HG03025 (cell line): Measurements from ENCODE around the gene COL10A1.

Experiments used
- ATAC-seq: cut with Tn5 transposase; IDR thresholded peaks from one replicate; pipeline ENCODE4 v1.9.1; 2021; ENCODE audit warnings: mild to moderate bottlenecking, moderate library complexity; ENCODE audit not compliant: unreplicated experiment, low FRiP score

Gene COL10A1

DNA sequence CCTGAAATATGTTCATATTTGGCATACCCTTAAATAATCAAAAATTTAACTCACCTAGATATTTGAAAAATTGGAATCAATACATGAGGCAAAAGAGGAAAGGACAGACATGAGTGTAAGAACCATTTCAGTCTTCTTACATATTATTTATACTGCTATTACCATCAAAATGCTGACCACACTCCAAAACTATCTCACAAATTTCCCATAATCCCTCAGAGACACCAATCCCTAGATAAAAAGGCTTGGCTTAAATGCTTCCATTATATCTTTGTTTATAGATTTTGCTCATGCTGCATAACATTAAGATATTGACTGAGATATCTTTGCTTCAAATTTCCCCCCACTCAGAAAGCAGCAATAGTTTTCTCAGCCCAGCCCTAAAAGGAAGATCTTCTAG is 37.0 kb downstream of the COL10A1 start:
- no peak for ATAC-seq

DNA sequence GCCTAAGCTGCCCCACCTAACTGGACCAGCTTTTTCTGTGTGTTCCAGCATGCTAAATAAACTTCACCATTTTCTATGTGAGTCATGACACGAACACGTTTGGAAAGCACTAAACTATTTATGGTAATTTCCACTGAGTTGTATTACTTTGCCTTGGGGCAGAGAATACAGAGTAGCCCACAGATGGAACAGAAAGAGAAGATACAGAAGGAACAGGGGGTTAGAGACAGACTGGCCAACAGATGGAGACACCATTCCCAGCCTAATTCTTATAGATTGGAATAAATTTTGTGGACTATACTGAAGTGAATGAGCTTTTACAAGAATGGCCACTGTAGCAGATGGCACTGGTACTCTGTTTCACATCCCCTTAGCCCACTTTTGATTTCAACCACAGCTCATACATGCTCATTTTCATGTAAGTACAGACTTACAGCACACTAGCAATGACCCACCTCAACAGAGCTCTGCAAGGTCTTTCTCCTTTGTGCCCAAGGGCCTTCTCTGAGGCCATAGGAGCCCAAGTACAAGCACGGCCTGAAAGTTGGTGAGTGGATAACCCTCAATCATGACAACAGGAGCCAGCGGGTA is 38.4 kb downstream of the COL10A1 start:
- ATAC-seq: peak; percentile 99

DNA sequence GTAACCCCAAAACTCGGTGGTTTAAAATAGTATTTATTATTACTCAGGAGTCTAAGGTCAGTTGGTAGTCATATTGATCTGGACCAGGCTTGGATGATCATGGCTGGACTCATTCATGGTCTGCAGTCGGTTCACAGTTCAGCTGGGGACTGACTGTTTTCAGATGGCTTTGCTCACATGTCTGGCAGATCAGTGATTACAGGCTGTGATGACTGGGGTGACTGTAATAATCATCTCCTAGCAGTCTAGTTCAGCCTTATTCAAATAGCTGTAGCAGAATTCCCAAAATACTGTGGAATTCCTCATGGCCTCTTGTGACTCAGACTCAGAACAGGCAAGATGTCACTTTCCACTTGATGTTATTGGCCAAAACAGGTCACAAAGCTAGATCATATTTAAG is 41.6 kb downstream of the COL10A1 start:
- ATAC-seq: no peak

DNA sequence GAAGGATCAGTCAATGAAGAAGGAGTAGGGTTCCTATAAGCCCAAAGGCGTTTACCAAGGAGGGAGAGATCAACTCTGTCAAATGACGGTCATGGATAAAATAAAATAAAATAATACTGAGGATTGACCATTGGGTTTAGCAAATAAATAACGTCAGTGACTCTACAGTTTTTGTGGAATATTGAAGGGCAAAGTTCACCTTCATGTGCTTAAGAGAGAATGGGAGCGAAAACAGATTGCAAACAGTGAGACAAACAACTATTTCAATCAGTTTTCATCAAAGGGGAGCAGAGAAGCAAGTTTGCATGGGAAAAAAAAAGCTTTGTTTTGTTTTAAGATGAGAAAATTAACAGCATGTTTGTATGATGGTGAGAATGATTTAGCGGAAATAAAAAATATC is 42.9 kb downstream of the COL10A1 start:
- ATAC-seq: no peak

DNA sequence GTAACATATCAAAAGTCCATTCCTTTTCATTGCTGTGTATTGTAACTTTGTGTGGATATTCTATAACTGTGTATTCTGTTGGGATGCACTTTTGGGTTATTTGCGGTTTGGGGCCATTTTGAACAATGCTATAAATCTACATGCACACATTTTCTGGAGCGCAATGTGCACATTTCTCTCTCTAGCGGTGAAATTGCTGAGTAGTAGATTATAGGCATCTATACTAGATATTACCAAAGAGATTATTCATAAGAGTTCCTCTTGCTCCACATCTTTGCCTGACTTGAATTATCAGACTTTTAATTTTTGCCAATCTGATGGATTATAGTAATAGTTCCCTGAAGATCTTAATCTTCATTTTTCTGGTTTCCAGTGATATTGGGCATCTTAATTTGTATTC is 47.0 kb downstream of the COL10A1 start:
- no peak for ATAC-seq

DNA sequence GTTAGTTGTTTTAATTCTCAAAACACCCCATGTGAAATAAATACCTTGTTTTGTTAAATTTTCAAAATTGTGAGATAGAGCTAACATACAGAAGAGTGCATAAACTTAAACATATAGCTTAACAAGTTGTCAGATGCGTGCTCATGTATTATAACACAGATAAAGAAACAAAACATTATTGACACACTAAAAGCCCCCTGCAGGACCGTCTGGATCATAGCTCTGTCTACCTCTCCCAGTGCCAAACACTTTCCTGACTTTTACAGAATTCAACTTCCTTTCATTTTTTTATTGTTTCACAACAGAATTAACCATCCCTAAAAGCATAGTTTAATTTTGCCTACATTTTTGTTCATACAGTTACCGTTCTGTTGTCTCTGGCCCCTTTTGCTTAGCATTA is 47.4 kb downstream of the COL10A1 start:
- no peak for ATAC-seq

DNA sequence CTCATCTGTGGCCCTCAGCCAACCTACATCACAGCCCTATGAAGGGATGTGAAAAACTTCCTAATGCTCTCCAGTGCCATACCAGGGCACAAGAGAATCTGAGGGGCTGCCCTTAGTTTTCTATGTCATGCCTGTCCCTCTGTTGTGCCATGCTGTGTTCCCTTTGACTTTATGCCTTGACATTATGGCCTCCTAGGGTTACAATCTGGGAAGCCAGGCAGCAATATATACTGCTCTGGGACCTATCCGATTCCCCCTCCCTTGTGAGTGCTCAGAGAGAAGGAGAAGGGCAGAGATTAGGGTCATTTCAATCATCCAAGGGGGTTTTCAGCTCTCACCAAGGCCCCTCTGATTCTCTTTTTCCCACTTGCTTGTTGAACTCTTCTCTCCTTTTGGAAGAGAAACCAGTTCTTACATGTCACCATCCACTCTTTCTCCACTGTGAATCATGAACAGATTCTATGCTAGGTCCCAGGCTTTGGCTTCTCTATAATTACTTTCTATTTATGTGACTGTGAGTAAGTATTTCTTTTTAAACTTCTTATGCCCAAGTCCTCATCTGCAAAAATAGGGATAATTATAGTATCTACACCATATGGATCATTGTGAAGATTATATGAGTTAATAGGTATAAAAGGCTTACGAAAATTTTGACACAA is 51.1 kb downstream of the COL10A1 start:
- ATAC-seq: no peak

DNA sequence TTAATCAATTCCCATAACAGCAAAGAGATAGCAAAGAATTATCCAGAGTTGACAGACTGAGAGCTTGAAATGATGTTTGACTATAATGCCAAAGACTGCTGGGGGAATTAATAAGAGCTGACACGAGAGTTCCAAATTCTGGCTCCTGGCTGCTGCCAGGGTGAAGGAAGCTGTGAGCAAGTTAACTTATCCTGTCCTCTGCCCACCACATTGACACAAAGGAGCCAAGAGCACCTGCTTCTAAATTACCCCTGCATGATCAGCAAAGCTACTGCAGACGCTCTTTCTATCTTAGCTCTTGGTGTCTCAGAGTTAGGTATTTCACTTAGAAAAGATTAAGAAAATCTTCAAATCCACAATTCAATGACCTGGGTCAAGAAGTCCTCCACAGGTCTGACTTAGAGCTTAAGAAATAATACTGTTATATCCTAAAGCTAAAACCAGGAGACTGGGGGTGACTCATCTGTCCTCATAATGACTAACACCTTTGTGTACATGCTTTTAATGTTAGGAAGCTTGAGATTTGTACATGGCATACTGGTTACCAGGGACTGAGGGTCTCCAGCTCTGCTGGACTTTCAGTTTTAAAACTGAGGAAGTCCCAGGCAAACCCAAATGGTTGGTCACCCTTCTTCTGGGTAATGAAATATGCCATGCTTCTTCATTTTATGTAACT is 52.0 kb downstream of the COL10A1 start:
- no peak for ATAC-seq

DNA sequence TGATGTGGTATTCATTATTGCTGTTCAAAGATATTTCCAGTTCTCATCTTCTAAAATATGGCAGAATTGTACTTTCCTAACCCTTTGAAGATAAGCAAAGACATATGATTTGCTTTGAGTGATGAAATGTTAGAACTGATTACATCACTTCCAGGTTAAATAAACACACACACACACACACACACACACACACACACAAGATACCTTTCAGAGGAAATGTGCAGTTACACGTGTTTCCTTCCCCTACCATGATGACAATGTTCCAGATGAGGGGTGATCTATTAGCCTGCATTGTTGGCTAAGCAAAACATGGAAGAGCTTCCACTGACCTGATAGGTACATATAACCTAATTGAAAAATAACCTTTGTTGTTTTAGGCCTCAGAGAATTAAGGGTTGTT is 53.6 kb downstream of the COL10A1 start:
- ATAC-seq: no peak

DNA sequence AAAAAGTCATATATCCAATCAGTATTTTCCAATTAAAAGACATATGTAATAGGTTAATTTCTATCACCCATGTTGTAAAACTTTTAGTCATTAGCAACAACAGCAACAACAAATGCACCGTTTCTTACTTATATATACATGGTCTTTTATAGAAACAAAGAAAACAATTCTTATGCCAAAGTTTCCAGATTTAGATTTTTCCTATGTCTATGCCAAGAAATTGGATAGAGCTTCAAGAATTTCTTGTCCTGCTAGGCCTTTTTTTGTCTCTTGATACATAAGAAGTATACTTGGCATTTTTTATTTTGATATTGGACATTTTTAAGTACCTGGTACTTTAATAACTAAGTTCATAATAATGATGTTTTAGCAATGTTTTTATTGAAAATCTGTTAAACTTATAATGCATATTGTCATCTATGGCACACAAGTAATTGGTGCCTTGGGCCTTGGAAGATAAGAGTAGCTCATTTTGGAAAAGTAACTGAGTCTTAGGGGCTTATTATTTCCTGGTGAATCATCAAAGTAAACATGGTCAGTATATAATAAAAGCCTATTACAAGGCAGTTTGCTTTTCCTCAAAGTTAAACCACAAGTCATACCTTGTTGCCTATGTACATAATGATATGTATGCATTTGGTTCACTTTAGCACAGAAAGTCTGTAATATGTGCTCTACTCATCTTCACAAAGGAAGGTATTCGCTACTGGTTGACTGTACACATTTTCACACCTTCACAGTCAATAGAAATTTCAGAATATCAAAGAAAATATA is 55.1 kb downstream of the COL10A1 start:
- no peak for ATAC-seq

DNA sequence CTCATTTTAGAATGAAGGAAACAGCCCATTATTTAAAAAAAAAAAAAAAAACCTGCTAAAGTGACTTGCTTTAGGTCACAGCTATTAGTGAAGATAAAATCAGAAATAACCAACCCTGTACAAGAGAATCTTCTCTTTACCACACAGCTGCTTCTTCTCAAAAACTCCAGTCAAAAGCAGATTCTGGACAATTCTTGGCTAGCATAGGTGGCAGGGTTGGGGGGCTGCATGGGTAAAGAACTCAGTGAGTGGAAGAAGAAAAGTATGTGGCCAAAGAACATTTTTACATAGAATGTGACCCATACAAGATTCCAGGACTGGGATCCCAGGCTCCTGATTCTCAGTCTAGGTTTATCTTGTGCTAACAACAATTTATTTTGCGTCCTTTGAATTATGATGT is 55.8 kb downstream of the COL10A1 start:
- ATAC-seq: no peak
